RWPE2 (cell line): ENCODE data around the gene KEL.

Experiments
- ATAC-seq: fragments of 200-7000 bp; cut with Tn5 transposase; 3 replicates; pipeline ENCODE4 v1.9.1; 2021; ENCODE audit warnings: low read depth
- DNase-seq: peaks from one replicate; pipeline ENCODE4 v3.0.0-alpha.2; 2020; ENCODE audit warnings: low spot score
- H3K27ac ChIP-seq: fragments of 450-650 bp; 2 replicates; pipeline ENCODE4 v1.5.1; 2017; ENCODE audit warnings: mild to moderate bottlenecking; ENCODE audit not compliant: poor library complexity, severe bottlenecking
- H3K27me3 ChIP-seq: fragments of 250-450 bp; sonication (Bioruptor Pico); 2 replicates; pipeline ENCODE4 v1.5.1; 2021; ENCODE audit warnings: mild to moderate bottlenecking, moderate library complexity; ENCODE audit not compliant: insufficient read depth, poor library complexity, severe bottlenecking
- H3K36me3 ChIP-seq: fragments of 250-450 bp; sonication (Bioruptor Pico); 2 replicates; pipeline ENCODE4 v1.5.1; 2020; ENCODE audit warnings: low read depth, mild to moderate bottlenecking, moderate library complexity
- H3K4me1 ChIP-seq: fragments of 250-450 bp; sonication (Bioruptor Pico); 2 replicates; pipeline ENCODE4 v1.5.1; 2021; ENCODE audit warnings: mild to moderate bottlenecking, moderate library complexity; ENCODE audit not compliant: insufficient read depth, poor library complexity, severe bottlenecking
- H3K4me3 ChIP-seq: fragments of 250-450 bp; sonication (Bioruptor Pico); 2 replicates; pipeline ENCODE4 v1.5.1; 2021; ENCODE audit warnings: mild to moderate bottlenecking, moderate library complexity; ENCODE audit not compliant: severe bottlenecking
- H3K9me3 ChIP-seq: fragments of 250-450 bp; sonication (Bioruptor Pico); 2 replicates; pipeline ENCODE4 v1.5.1; 2021; ENCODE audit warnings: mild to moderate bottlenecking, moderate library complexity; ENCODE audit not compliant: severe bottlenecking
- CTCF ChIP-seq: fragments of 450-650 bp; IDR thresholded peaks from one replicate; pipeline ENCODE4 v1.5.1; 2017; ENCODE audit warnings: mild to moderate bottlenecking, moderate library complexity; ENCODE audit not compliant: poor library complexity, severe bottlenecking

KEL gene

GRCh38 chr7:142956951-142957623, 5.1 kb downstream of the KEL start:
- no peak for DNase-seq
- ATAC-seq: peak; percentile 86
- H3K36me3 ChIP-seq: no peaks in the 10 kb centered on the region
- H3K4me3 ChIP-seq: no peak overlapping the region
- TF ChIP-seq CTCF: no peak
- H3K4me1 ChIP-seq: peaks cover 15% of the 10 kb centered on the region
- H3K27ac ChIP-seq: peak overlapping the region; percentile 62
- peaks cover 3% of the 10 kb centered on the region for H3K9me3 ChIP-seq
- no peaks in the 10 kb centered on the region for H3K27me3 ChIP-seq

GRCh38 chr7:142954680-142955268, 7.4 kb downstream of the KEL start:
- Histone ChIP-seq H3K4me3 (no peak overlapping the region), H3K4me1 (peaks cover 15% of the 10 kb centered on the region), H3K9me3 (peaks cover 3% of the 10 kb centered on the region), H3K27me3 (no peaks in the 10 kb centered on the region), H3K27ac (no peak overlapping the region), H3K36me3 (no peaks in the 10 kb centered on the region)
- TF ChIP-seq CTCF: no peak
- no peak for DNase-seq
- ATAC-seq: no peak

GRCh38 chr7:142950235-142950634, 11.9 kb downstream of the KEL start:
- no peaks in the 10 kb centered on the region for H3K27me3 ChIP-seq
- no peak for ATAC-seq
- H3K9me3 ChIP-seq: no peaks in the 10 kb centered on the region
- no peak for DNase-seq
- H3K4me3 ChIP-seq: no peak overlapping the region
- H3K4me1 ChIP-seq: no peaks in the 10 kb centered on the region
- no peak for TF ChIP-seq CTCF
- no peak overlapping the region for H3K27ac ChIP-seq
- no peaks in the 10 kb centered on the region for H3K36me3 ChIP-seq

GRCh38 chr7:142948603-142949002, 13.6 kb downstream of the KEL start:
- no peaks in the 10 kb centered on the region for H3K36me3 ChIP-seq
- ATAC-seq: no peak
- TF ChIP-seq CTCF: no peak

GRCh38 chr7:142945001-142945400, 17.2 kb downstream of the KEL start:
- Histone ChIP-seq H3K27ac (no peak overlapping the region), H3K36me3 (no peaks in the 10 kb centered on the region), H3K4me3 (no peak overlapping the region), H3K4me1 (no peaks in the 10 kb centered on the region), H3K9me3 (no peaks in the 10 kb centered on the region), H3K27me3 (no peaks in the 10 kb centered on the region)
- no peak for DNase-seq
- ATAC-seq: no peak
- no peak for TF ChIP-seq CTCF

More at GRCh38 chr7:142948603-142949002, 13.6 kb downstream of the KEL start:
- Histone ChIP-seq H3K4me3 (no peak overlapping the region), H3K9me3 (no peaks in the 10 kb centered on the region), H3K27ac (no peak overlapping the region), H3K27me3 (no peaks in the 10 kb centered on the region), H3K4me1 (no peaks in the 10 kb centered on the region)
- DNase-seq: no peak
